ENCODE data around the gene RRAS2.

GRCh38 chr11:14308897-14309387 lies 50.0 kb downstream of the RRAS2 start:
- TF ChIP-seq CTCF (IDR thresholded peaks at IDR 0.05) (no peak), POLR2A (IDR thresholded peaks at IDR 0.05) (no peak)
